Measurements from ENCODE around the gene THG1L.

- TF ChIP-seq CTCF (conservative IDR thresholded peaks at IDR 0.05; ENCODE audit: low read depth, low read length) (no peak), EZH2 (IDR thresholded peaks at IDR 0.05; ENCODE audit: low read length, unreplicated experiment) (no peak)
Measured at GRCh38 chr5:157741131-157741530, 9.9 kb downstream of the THG1L start.
